ENCODE results near the gene ANKRD20A1. TPM values are rescaled to one million over a fixed set of nuclear protein-coding genes. Genes with fewer than 3 reads are reported as not detected.
"Not testable (repeated sequence)": the region's sequence is repeated elsewhere in the genome, so short reads cannot be mapped to it uniquely, and the experiment has no call there.

Gene ANKRD20A1
- total RNA-seq (2021): not detected in 2 replicates
- not detected for Bru-seq, nascent RNA
- BruChase-seq, experiment 1, labeled RNA remaining after a 2-hour chase: percentile 7 among the genes with signal in this experiment
- percentile 6 among the genes with signal in this experiment for BruChase-seq, experiment 2, labeled RNA remaining after a 6-hour chase
- long read RNA-seq: 0 reads

DNA sequence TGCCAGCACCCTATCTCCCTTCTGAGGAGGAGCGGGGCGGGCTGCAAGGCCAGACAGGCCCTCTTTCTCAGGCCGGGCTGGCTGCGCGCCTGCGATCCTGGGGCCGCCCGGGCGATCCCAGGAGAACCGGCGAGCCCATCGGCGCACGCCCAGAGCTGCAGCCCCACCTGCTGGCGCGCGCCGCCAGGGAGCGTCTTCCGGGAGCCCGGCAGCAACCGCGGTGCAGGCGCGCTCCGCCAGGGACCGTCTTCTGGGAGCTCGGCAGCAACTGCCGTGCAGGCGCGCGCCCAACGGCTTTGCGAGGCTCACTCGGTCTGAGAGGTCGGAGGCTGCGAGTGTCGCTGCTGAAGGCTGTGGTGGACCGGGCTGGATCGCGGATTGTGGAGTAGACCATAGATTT is at the start of gene ANKRD20A1:
ANKRD20A1 (plus strand) TSS at position 61 of the 400 bp plus-strand sequence. CDS start 496 bp downstream, outside the sequence.
- H3F3A ChIP-seq (ENCODE audit: insufficient read depth, low read depth); H3K9me3 ChIP-seq (ENCODE audit: insufficient read depth, low read depth); H3K36me3 ChIP-seq (ENCODE audit: low read depth); H2AFZ ChIP-seq; H3K4me2 ChIP-seq; H3K27me3 ChIP-seq (ENCODE audit: insufficient read depth, low read depth); H3K27ac ChIP-seq; H3K9me2 ChIP-seq (ENCODE audit: insufficient read depth); H3K4me1 ChIP-seq (replicated peaks; ENCODE audit: insufficient read depth); intact Hi-C loops (cut with micrococcal nuclease; ENCODE audit: unreplicated experiment); POLR2A ChIA-PET (ENCODE audit: unreplicated experiment); DNase-seq; H3K4me3 ChIP-seq; H4K20me1 ChIP-seq (ENCODE audit: insufficient read depth); H3K79me2 ChIP-seq (ENCODE audit: low read depth); BruUV-seq (replicated peaks); CTCF ChIA-PET: not testable (repeated sequence)

DNA sequence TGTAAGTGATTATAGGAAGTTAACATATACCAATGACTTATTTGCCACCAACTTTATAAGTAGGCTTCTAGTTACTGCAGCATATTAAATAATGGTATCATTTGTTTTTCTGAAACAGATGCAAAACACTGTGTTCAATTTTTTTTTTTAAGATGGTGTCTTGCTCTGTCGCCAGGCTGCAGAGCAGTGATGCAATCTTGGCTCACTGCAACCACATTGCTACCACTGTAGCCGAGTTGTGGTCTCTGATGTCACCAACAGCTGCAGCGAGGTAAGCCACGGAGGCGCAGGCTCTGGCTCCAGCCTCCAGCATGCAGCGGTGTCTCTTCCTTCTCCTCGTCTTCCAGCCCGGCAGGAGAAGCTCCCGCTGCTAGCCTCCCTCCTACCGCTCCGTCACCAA is 26.6 kb upstream of the ANKRD20A1 start:
- H3K36me3 ChIP-seq (ENCODE audit: low read depth); H2AFZ ChIP-seq; H4K20me1 ChIP-seq (ENCODE audit: insufficient read depth); DNase-seq; H3K9me2 ChIP-seq (ENCODE audit: insufficient read depth); BruUV-seq (replicated peaks); H3K79me2 ChIP-seq (ENCODE audit: low read depth); H3K4me1 ChIP-seq (replicated peaks; ENCODE audit: insufficient read depth); H3K4me3 ChIP-seq; POLR2A ChIA-PET (ENCODE audit: unreplicated experiment); H3K27ac ChIP-seq; intact Hi-C loops (cut with micrococcal nuclease; ENCODE audit: unreplicated experiment); H3K4me2 ChIP-seq; H3K27me3 ChIP-seq (ENCODE audit: insufficient read depth, low read depth); H3F3A ChIP-seq (ENCODE audit: insufficient read depth, low read depth); CTCF ChIA-PET; H3K9me3 ChIP-seq (ENCODE audit: insufficient read depth, low read depth): not testable (repeated sequence)
